GM23248 (cell line): Measurements from ENCODE around the gene LIMD2. TPM values are rescaled to one million over a fixed set of nuclear protein-coding genes. Genes with fewer than 3 reads are reported as not detected.

Experiments used
- DNase-seq: peaks from one replicate; pipeline ENCODE4 v3.0.0-alpha.2; 2015
- H2AFZ ChIP-seq: fragments of 200-600 bp; sonication (generic); 2 replicates; pipeline ENCODE4 v1.6.1; 2016; ENCODE audit warnings: antibody characterized with exemption
- H3F3A ChIP-seq: fragments of 200-600 bp; sonication (generic); 2 replicates; pipeline ENCODE4 v1.6.1; 2016; ENCODE audit warnings: mild to moderate bottlenecking, antibody characterized with exemption, mixed run types; ENCODE audit not compliant: insufficient read depth
- H3K27ac ChIP-seq: fragments of 200-600 bp; sonication (generic); 2 replicates; pipeline ENCODE4 v1.5.1; 2016; ENCODE audit warnings: mild to moderate bottlenecking
- H3K27me3 ChIP-seq: fragments of 200-600 bp; sonication (generic); replicated peaks from 2 replicates; pipeline ENCODE4 v1.6.1; 2016; ENCODE audit warnings: mild to moderate bottlenecking; ENCODE audit not compliant: insufficient read depth
- H3K36me3 ChIP-seq: fragments of 200-600 bp; sonication (generic); 2 replicates; pipeline ENCODE4 v1.6.1; 2016; ENCODE audit warnings: low read depth, mild to moderate bottlenecking
- H3K4me1 ChIP-seq: fragments of 200-600 bp; sonication (generic); 2 replicates; pipeline ENCODE4 v1.6.1; 2016; ENCODE audit warnings: mild to moderate bottlenecking; ENCODE audit not compliant: insufficient read depth
- H3K4me2 ChIP-seq: fragments of 200-600 bp; sonication (generic); one replicate; pipeline ENCODE4 v1.6.1; 2016; ENCODE audit warnings: mild to moderate bottlenecking; ENCODE audit not compliant: unreplicated experiment
- H3K4me3 ChIP-seq: fragments of 200-600 bp; sonication (generic); 2 replicates; pipeline ENCODE4 v1.5.1; 2016; ENCODE audit warnings: mild to moderate bottlenecking
- H3K79me2 ChIP-seq: fragments of 200-600 bp; sonication (generic); 2 replicates; pipeline ENCODE4 v1.6.1; 2016; ENCODE audit warnings: mild to moderate bottlenecking; ENCODE audit not compliant: insufficient read depth
- H3K9ac ChIP-seq: fragments of 200-600 bp; sonication (generic); 2 replicates; pipeline ENCODE4 v1.6.1; 2016; ENCODE audit warnings: mild to moderate bottlenecking
- H3K9me2 ChIP-seq: fragments of 200-600 bp; sonication (generic); 2 replicates; pipeline ENCODE4 v1.6.1; 2016; ENCODE audit warnings: mixed run types, mild to moderate bottlenecking, moderate library complexity; ENCODE audit not compliant: insufficient read depth
- H3K9me3 ChIP-seq: fragments of 200-600 bp; sonication (generic); one replicate; pipeline ENCODE4 v1.6.1; 2017; ENCODE audit warnings: low read depth
- H4K20me1 ChIP-seq: fragments of 200-600 bp; sonication (generic); 2 replicates; pipeline ENCODE4 v1.6.0; 2016; ENCODE audit not compliant: insufficient read depth
- EZH2 ChIP-seq: fragments of 200-600 bp; sonication (generic); IDR thresholded peaks from 2 replicates; pipeline ENCODE4 v1.6.1; 2018; ENCODE audit warnings: antibody characterized with exemption, mild to moderate bottlenecking; ENCODE audit not compliant: insufficient read depth, poor library complexity, severe bottlenecking
- EZH2phosphoT487 ChIP-seq: fragments of 200-600 bp; sonication (generic); IDR thresholded peaks from 2 replicates; pipeline ENCODE4 v1.6.1; 2018; ENCODE audit warnings: antibody characterized with exemption, moderate library complexity, mild to moderate bottlenecking, low read depth; ENCODE audit not compliant: insufficient read depth
- WGBS, 2 experiments: methylation state at CpG; one replicate each; pipeline ENCODE4 v1.1.6; 2015 to 2017; ENCODE audit warnings: low lambda C conversion rate in 2 of 2, low coverage in 1 of 2; ENCODE audit errors: missing lambda C conversion rate in 2 of 2; 5-methylcytosine and 5-hydroxymethylcytosine counted together
- in situ Hi-C: fragments of 300-500 bp; cut with MboI; formaldehyde crosslinking; loops from 2 replicates; pipeline ENCODE4 v1.15.0; 2020
- polyA plus RNA-seq: library from polyadenylated mRNA; unstranded; fragments of >200 nt; fragmentation: Nextera tagmentation; extraction: Ambion mirVana; gene quantifications from 2 replicates; pipeline ENCODE4 v1.2.1, GENCODE V29; 2016
- total RNA-seq: library from RNA; depleted of rRNA; stranded (reverse); fragments of >200 nt; shearing (Covaris generic); gene quantifications from 2 replicates; pipeline ENCODE4 v1.2.3, GENCODE V29; 2014

LIMD2 gene
- total and polyA plus RNA-seq, 2 experiments from 2014 or later, result 9.1 to 15.8 TPM

DNA sequence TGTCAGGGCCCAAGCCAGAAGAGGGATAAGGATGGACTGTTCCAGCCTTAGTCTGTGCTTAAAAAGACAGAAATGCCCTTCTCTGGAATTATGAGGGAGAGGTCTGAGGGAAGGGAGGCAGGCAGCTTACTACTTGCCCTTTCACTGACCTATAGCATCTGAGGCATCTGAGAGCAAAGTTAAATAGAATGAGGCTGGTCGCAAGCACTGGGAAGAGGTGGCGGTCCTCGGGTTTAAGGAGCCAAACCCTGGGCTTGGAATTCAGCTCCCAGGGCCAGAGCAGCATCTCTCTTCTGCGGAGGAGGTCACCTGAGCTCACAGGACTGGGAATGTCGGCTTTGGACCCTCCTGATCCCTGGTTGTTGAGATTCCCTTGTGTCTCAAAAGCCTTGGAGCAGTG lies 3.1 kb upstream of the LIMD2 start:
- TF ChIP-seq EZH2phosphoT487 (no peak), EZH2 (no peak)
- no peaks in the 10 kb centered on the region for H3K36me3 ChIP-seq
- 87 to 92% methylated on average over 5 of the region's 5 CpGs for WGBS, 2 experiments
- H3K27ac ChIP-seq, result no peak overlapping the region
- H3K4me2 ChIP-seq, result no peak overlapping the region
- DNase-seq, result no peak
- H3K4me1 ChIP-seq, result 0 out of 2 replicates have a peak, but pooled peaks cover 4% of the 10 kb centered on the region
- H4K20me1 ChIP-seq, result no peaks in the 10 kb centered on the region
- H3K9me3 ChIP-seq, result no peaks in the 10 kb centered on the region
- no peaks in the 10 kb centered on the region for H3K9me2 ChIP-seq
- H2AFZ ChIP-seq, result no peak overlapping the region
- no peaks in the 10 kb centered on the region for H3K27me3 ChIP-seq
- H3K4me3 ChIP-seq, result no peak overlapping the region
- peaks cover 5% of the 10 kb centered on the region; the same call in 1 of the 2 replicates for H3F3A ChIP-seq
- in situ Hi-C loops, result no loop called here
- H3K79me2 ChIP-seq, result no peaks in the 10 kb centered on the region
- no peak overlapping the region for H3K9ac ChIP-seq

DNA sequence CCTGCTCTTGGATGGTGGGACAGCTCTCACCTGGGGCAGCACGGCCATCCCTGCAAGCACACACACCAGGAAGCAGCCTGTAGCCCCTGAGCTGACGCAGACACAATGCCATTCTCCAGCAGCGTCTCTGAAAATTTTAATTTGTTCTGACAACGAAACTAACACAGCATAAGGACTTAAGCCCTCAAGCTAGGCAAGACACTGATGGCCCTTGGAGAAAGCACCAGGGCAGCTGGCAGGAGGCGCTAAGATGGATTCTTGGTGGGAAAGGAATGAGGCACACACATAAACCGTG lies 2.7 kb upstream of the LIMD2 start:
- Histone ChIP-seq H3K79me2 (no peaks in the 10 kb centered on the region), H3K4me3 (no peak overlapping the region), H3K36me3 (no peaks in the 10 kb centered on the region), H3K4me1 (0 out of 2 replicates have a peak, but pooled peaks cover 4% of the 10 kb centered on the region), H4K20me1 (no peaks in the 10 kb centered on the region), H3K9me2 (no peaks in the 10 kb centered on the region), H3K4me2 (no peak overlapping the region), H3K9me3 (no peaks in the 10 kb centered on the region), H3K9ac (no peak overlapping the region), H3F3A (peaks cover 7% of the 10 kb centered on the region; the same call in 1 of the 2 replicates), H3K27me3 (no peaks in the 10 kb centered on the region), H2AFZ (no peak overlapping the region), H3K27ac (no peak overlapping the region)
- no peak for TF ChIP-seq EZH2
- no peak for TF ChIP-seq EZH2phosphoT487
- WGBS, 2 experiments, result 86 to 88% methylated on average over 6 of the region's 6 CpGs
- in situ Hi-C loops, result no loop called here
- DNase-seq, result no peak

DNA sequence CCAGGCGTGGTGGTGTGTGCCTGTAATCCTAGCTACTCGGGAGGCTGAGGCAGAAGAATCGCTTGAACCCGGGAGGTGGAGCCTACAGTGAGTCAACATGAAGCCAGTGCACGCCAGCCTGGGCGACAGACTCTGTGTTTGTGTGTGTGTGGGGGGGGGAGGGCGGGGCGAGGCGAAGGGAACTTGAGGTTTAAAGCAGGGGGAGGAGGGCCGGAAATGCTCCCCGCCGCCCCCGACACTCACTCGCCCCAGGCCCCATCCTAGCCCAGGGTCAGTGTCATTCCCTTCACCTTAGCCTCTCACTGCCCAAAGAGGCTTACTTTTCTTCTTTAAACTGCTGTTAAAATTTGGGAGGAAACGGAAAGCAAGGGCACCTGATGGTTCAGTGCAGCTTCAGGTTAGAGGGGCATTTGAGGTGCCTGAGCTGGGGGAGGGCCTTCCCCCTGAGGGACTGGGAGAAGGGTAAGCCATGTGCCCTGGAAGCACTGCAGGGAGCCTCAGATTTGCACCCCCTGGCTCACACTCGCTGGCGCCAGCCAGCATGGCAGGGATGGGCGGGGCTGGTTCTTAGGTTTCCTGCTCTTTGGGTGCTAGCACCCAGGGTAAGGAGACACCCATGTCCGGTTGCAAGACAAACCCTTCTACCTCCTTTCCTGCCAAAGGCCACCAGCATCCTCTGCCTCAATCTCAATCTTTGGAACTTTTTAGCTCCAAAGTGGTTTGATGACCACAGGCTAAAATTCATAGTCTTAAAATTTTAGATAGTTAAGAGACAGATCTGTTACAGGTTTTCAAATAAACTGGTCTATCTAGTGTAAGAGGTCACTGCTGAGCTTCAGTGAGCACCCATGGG lies 2.2 kb upstream of the LIMD2 start:
- Histone ChIP-seq H3F3A (peaks cover 13% of the 10 kb centered on the region; the same call in 1 of the 2 replicates), H3K79me2 (no peaks in the 10 kb centered on the region), H3K27ac (no peak overlapping the region), H3K4me3 (no peak overlapping the region), H3K9me2 (no peaks in the 10 kb centered on the region), H3K27me3 (no peaks in the 10 kb centered on the region), H3K36me3 (no peaks in the 10 kb centered on the region), H2AFZ (no peak overlapping the region), H3K9me3 (no peaks in the 10 kb centered on the region), H3K9ac (no peak overlapping the region), H3K4me2 (no peak overlapping the region), H4K20me1 (no peaks in the 10 kb centered on the region), H3K4me1 (0 out of 2 replicates have a peak, but pooled peaks cover 4% of the 10 kb centered on the region)
- no peak for DNase-seq
- TF ChIP-seq EZH2phosphoT487 (no peak), EZH2 (no peak)
- in situ Hi-C loops, result no loop called here
- WGBS, 2 experiments, result 94% methylated on average over 11 to 19 of the region's 19 CpGs

DNA sequence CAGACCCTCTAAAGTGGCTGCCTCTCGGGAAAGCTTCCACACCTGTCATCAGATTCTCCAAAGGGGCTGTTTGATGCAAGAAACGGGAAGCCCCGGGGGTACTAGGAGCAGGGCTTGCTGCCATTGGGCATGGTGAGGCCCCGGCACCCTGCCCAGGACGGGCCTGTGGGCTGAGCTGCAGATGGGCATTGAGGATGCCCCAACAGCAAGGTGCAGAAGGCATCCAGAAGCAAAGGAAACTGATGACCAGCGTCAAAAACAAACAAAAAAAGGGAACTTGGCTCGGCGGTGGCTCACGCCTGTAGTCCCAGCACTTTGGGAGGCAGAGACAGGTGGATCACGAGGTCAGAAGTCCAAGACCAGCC lies 1.5 kb upstream of the LIMD2 start:
- 75 to 77% methylated on average over 10 of the region's 10 CpGs for WGBS, 2 experiments
- H3F3A ChIP-seq, result peaks cover 16% of the 10 kb centered on the region; the same call in 1 of the 2 replicates
- no peaks in the 10 kb centered on the region for H3K79me2 ChIP-seq
- no peaks in the 10 kb centered on the region for H3K27me3 ChIP-seq
- H3K9me3 ChIP-seq, result no peaks in the 10 kb centered on the region
- TF ChIP-seq EZH2 (no peak), EZH2phosphoT487 (no peak)
- in situ Hi-C loops, result no loop called here
- H3K27ac ChIP-seq, result peak overlapping the region; percentile 41; the same call in 1 of the 2 replicates
- H3K4me2 ChIP-seq, result peak overlapping the region; percentile 56
- peak overlapping the region; percentile 51 for H3K9ac ChIP-seq
- no peaks in the 10 kb centered on the region for H4K20me1 ChIP-seq
- H3K9me2 ChIP-seq, result no peaks in the 10 kb centered on the region
- peak overlapping the region; percentile 78 for H2AFZ ChIP-seq
- no peaks in the 10 kb centered on the region for H3K36me3 ChIP-seq
- peak overlapping the region; percentile 21 for H3K4me3 ChIP-seq
- H3K4me1 ChIP-seq, result 0 out of 2 replicates have a peak, but pooled peaks cover 4% of the 10 kb centered on the region
- no peak for DNase-seq
